Fibroblast of the aortic adventitia (primary cell): ENCODE results near the gene MLH3. TPM values are rescaled to one million over a fixed set of nuclear protein-coding genes. Genes with fewer than 3 reads are reported as not detected.

ENCODE experiments used
- DNase-seq: peaks from one replicate; pipeline ENCODE4 v3.0.0-alpha.2; 2010; ENCODE audit warnings: low read depth
- H3K4me3 ChIP-seq: 2 replicates; pipeline ENCODE4 v1.5.1; 2011; ENCODE audit warnings: low read depth, mild to moderate bottlenecking, control low read depth, low read length, moderate library complexity
- total RNA-seq: library from RNA; depleted of rRNA; stranded (reverse); fragments of >200 nt; gene quantifications from 2 replicates; pipeline ENCODE4 v1.2.3, GENCODE V29; 2012; ENCODE audit warnings: low replicate concordance
- TF ChIP-seq, protein P1 (sequence below): IDR thresholded peaks from 2 replicates; pipeline ENCODE4 v1.5.1; 2011; ENCODE audit warnings: mild to moderate bottlenecking, low read length, control low read depth, inconsistent platforms; ENCODE audit not compliant: insufficient read depth

The MLH3 gene
- total RNA-seq, 1 donor = 27.2 TPM

GRCh38 chr14:75011356-75011994, 39.8 kb downstream of the MLH3 start:
- TF ChIP-seq, protein P1, sequence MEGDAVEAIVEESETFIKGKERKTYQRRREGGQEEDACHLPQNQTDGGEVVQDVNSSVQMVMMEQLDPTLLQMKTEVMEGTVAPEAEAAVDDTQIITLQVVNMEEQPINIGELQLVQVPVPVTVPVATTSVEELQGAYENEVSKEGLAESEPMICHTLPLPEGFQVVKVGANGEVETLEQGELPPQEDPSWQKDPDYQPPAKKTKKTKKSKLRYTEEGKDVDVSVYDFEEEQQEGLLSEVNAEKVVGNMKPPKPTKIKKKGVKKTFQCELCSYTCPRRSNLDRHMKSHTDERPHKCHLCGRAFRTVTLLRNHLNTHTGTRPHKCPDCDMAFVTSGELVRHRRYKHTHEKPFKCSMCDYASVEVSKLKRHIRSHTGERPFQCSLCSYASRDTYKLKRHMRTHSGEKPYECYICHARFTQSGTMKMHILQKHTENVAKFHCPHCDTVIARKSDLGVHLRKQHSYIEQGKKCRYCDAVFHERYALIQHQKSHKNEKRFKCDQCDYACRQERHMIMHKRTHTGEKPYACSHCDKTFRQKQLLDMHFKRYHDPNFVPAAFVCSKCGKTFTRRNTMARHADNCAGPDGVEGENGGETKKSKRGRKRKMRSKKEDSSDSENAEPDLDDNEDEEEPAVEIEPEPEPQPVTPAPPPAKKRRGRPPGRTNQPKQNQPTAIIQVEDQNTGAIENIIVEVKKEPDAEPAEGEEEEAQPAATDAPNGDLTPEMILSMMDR = no peak
- DNase-seq = peak; percentile 72
- H3K4me3 ChIP-seq = no peak overlapping the region

DNA sequence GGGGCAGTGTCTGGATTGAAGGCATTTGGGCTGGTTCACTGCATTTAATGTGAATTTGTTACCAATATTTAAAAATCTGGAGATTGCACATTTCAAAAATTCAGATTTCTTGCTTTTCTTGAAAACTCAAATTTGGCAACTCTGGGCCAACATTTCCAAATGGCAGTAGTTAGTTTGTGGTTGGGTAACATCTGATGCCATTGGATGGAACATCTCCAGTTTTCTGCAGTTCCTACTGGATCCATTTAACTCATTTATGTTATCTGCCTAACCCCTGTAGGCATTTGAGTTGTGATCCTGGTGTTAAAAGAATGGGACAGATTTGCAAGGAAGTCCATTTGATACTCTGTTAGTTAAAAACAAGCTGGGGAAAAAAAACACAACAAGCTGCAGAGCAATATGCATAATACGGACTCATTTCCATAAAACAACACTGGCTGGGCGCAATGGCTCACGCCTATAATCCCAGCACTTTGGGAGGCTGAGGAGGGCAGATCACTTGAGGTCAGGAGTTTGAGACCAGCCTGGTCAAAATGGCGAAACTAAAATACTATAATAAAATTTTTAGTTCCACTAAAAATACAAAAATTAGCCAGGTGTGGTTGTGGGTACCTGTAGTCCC, 40.7 kb downstream of the MLH3 start:
- DNase-seq = peak; percentile 49
- H3K4me3 ChIP-seq = no peak overlapping the region
- TF ChIP-seq, protein P1 = no peak

DNA sequence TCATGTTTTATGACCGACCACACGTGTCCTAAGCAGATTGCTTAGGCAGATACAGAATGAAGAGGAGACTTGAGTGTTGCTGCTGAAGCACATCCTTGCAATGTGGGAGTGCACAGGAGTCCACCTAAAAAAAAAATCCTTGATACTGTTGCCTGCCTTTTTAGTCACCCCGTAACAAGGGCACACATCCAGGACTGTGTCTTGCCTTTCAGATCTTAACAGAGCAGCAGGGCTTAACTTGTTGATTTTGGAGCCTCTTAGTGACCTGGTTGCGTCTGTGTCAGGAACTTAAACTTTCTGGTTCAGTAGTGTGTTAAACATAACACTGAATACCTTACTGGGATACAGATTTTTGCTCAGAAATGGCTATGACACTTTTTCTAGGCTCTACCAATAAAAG, 42.1 kb downstream of the MLH3 start:
- no peak for DNase-seq
- TF ChIP-seq, protein P1 = no peak
- H3K4me3 ChIP-seq = no peak overlapping the region

- TF ChIP-seq, protein P1 = no peak
- DNase-seq = no peak
- H3K4me3 ChIP-seq = no peak overlapping the region
These were observed 45.9 kb downstream of the MLH3 start for GRCh38 chr14:75005357-75005756.

DNA sequence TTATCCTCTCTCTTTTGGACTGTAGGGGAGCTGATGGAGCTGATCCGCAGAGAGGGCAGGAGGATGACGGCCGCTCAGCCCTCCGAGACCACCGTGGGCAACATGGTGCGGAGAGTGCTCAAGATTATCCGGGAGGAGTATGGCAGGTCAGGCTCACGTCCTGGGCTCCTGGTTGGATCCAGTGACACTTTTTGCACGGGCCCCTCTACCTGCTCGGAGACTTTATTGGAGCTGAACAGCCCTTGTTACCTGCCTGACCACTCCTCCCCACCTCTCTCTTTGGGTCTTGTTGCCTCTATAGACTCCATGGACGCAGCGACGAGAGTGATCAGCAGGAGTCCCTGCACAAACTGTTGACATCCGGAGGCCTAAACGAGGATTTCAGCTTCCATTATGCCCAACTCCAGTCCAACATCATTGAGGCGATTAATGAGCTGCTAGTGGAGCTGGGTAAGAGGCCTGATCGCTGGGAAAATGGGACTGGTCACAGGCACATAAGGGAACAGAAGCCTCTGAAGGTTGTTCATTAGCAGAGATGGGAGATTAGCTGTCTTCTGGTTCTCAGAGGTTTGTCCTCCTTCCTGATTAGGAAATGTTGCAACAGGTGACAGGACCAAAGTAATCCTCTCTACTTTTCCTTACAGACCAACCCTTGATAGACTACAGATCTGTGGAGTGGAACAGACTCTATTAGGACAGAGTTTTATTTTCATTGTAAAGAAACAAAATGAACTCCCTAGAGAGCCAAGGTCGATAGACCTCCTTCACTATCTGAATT, 47.8 kb downstream of the MLH3 start:
- DNase-seq = no peak
- TF ChIP-seq, protein P1 = no peak

DNA sequence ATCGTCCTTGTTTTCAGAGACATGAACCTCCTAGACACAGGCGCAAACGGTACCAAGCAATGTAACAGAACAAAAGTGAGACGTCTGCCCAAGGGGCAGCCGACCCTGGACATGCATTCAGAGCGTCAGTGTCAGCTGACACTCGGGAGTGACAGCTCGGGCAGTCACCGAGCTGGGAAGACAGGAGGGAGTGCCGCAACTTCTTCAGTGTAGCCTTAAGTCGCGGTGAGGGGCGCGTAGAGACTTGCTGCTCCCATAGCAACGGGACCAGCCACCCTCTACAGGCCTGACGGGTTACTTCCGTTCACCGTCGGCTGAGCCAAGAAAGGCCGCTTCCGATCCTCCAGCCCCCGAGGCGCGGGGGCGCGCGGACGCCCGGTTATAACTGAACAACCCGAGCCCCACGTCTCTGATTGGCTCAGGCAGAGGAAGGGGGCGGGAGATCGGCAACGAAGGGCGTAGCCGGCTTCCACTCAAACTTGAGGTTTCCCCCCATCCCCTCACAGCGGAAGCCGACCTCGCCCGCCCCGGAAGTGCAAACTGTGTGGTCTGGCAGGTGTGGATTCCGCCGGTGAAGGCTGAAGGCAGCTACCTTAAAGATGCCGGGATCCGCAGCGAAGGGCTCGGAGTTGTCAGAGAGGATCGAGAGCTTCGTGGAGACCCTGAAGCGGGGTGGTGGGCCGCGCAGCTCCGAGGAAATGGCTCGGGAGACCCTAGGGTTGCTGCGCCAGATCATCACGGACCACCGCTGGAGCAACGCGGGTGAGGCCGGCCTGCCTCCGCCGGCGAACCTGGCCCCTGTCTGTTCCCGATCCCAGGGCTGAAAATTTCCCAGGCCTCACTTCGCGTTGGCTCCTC, 48.6 kb downstream of the MLH3 start, which contains the start of gene EIF2B2:
Gene EIF2B2 (plus strand): TSS at position 530 of the 858 bp plus-strand sequence. CDS start 70 bp downstream, at position 600.
- DNase-seq = peak; percentile 93
- H3K4me3 ChIP-seq = peak within 1 kb of the TSS; percentile 96
- TF ChIP-seq, protein P1 = peak; percentile 15

More for the DNA sequence above, 47.8 kb downstream of the MLH3 start:
- H3K4me3 ChIP-seq = peak overlapping the region; percentile 96
